Adrenal gland (tissue), 12 donors: ENCODE data around the gene CRYAB. TPM values are rescaled to one million over a fixed set of nuclear protein-coding genes. Genes with fewer than 3 reads are reported as not detected.

Experiments
- DNase-seq, 7 donors: peaks; one replicate each; pipeline ENCODE4 v3.0.0-alpha.2; 2019 to 2020
- H3K27ac ChIP-seq, 5 donors: fragments of 200-600 bp; sonication (generic) in 4 of 5; 1 replicate in 3 of 5; 2 replicates in 2 of 5; pipeline versions ENCODE4 v1.5.1 to v1.8.0; 2016 to 2020; ENCODE audit warnings: mild to moderate bottlenecking in 1 of 5
- H3K27me3 ChIP-seq: fragments of 200-600 bp; 2 replicates; pipeline ENCODE4 v1.8.0; 2021
- H3K36me3 ChIP-seq, 2 donors: fragments of 200-600 bp; replicated peaks in 1 of 2; 1 replicate in 1 of 2; 2 replicates in 1 of 2; pipeline versions ENCODE4 v1.5.1 to v1.8.0; 2018 to 2022
- H3K4me1 ChIP-seq, 2 donors: fragments of 200-600 bp; replicated peaks in 1 of 2; 1 replicate in 1 of 2; 2 replicates in 1 of 2; pipeline versions ENCODE4 v1.5.1 to v1.8.0; 2018 to 2021
- H3K4me3 ChIP-seq, 4 donors: fragments of 200-600 bp; sonication (generic) in 3 of 4; one replicate each; pipeline ENCODE4 v1.5.1; 2016 to 2018
- H3K9me3 ChIP-seq, 3 donors: fragments of 200-600 bp; sonication (generic) in 1 of 3; replicated peaks in 1 of 3; 1 replicate in 2 of 3; 2 replicates in 1 of 3; pipeline versions ENCODE4 v1.5.1 to v1.8.0; 2016 to 2021
- CTCF ChIP-seq, 6 experiments: fragments of 450-650 bp in 4 of 6; fragments of 200-600 bp in 2 of 6; sonication (generic) in 1 of 6; IDR thresholded peaks; 1 replicate in 5 of 6; 2 replicates in 1 of 6; pipeline versions ENCODE4 v1.5.1 to v1.8.0; 2016 to 2021; ENCODE audit warnings: antibody characterized with exemption in 6 of 6, mild to moderate bottlenecking in 2 of 6, moderate library complexity in 1 of 6
- POLR2A ChIP-seq, 2 donors: fragments of 450-650 bp; IDR thresholded peaks; one replicate each; pipeline ENCODE4 v1.6.1; 2017; ENCODE audit warnings: antibody characterized with exemption in 2 of 2, mild to moderate bottlenecking in 2 of 2, moderate library complexity in 1 of 2
- WGBS, 4 donors: extraction: QIAGEN DNeasy Blood & Tissue Kit in 2 of 4; methylation state at CpG; one replicate each; pipeline versions ENCODE4 v1.1.5 to v1.1.7; 2013 to 2017; 5-methylcytosine and 5-hydroxymethylcytosine counted together
- intact Hi-C, 2 donors: fragments of 100-400 bp; cut with DNase I; formaldehyde crosslinking; loops; one replicate each; pipeline versions ENCODE4 v1.14.1 to v1.15.0; 2022 to 2023
- polyA plus RNA-seq, 3 donors: library from polyadenylated mRNA; stranded (reverse); fragments of 200-250 nt in 2 of 3; fragments of 350-450 nt in 1 of 3; fragmentation: Illumina TruSeq in 1 of 3; extraction: RNeasy Lipid Tissue Mini Kit (QIAGEN cat#74804) in 1 of 3; gene quantifications; one replicate each; pipeline ENCODE4 v1.2.3, GENCODE V29; 2013 to 2014
- total RNA-seq, 9 donors: library from RNA; depleted of rRNA in 4 of 9; stranded (reverse); fragments of >200 nt in 4 of 9; fragments of 120-200 nt in 1 of 9; fragmentation: NEBNext Ultra II Directional in 1 of 9; extraction: Animal tissue kit (Norgen Biotek cat#: 25700) in 1 of 9; gene quantifications; one replicate each; pipeline versions ENCODE4 v1.1.0 to v1.2.4, GENCODE V29; 2013 to 2023
- donor health status: healthy with polysubstance abuse.
- donor health status: Bipolar disorder and iron deficiency.
- donor health status: DM: yes; HTN: yes; CAD: no.
- donor health status: DM: no; HTN: no; CAD: no.
- donor health status: DM: no; HTN: no; CAD: no.
- donor health status: DM: yes; HTN: yes; CAD: no.

Gene CRYAB
- total and polyA plus RNA-seq, 12 donors, result 6.8 to 108 (median 66.5) TPM

- WGBS, 4 donors, result 66 to 74% (median 70%) methylated on average over 7 of the region's 7 CpGs
- intact Hi-C loops, result loop anchor here in 1 of 2 donors (5.0 kb wide), 1 partner anchor 34 kb away; no protein-coding TSS in a partner anchor
- Histone ChIP-seq H3K4me3 (no peak overlapping the region), H3K9me3 (no peaks in the 10 kb centered on the region), H3K27me3 (no peaks in the 10 kb centered on the region), H3K36me3 (no peaks in the 10 kb centered on the region), H3K27ac (peak overlapping the region in 3 of 5 donors; percentile 68 to 91 (median 71)), H3K4me1 (peaks cover 38 to 54% of the 10 kb centered on the region in 2 donors)
- DNase-seq, result peak in 5 of 7 donors; percentile 33 to 70 (median 53)
- TF ChIP-seq POLR2A (IDR thresholded peaks at IDR 0.05), result peak in 1 of 2 donors; percentile 10
- no peak for TF ChIP-seq CTCF (IDR thresholded peaks at IDR 0.05)
These were observed 31.3 kb upstream of the CRYAB start for GRCh38 chr11:111942829-111943228.

GRCh38 chr11:111941963-111942362, 30.4 kb upstream of the CRYAB start:
- H3K36me3 ChIP-seq, result no peaks in the 10 kb centered on the region
- peaks cover 43 to 59% of the 10 kb centered on the region in 2 donors for H3K4me1 ChIP-seq
- no peak overlapping the region for H3K4me3 ChIP-seq
- WGBS, 4 donors, result 57 to 63% (median 59%) methylated on average over 5 of the region's 5 CpGs
- H3K27ac ChIP-seq, result peak overlapping the region in 4 of 5 donors; percentile 12 to 91 (median 70)
- H3K27me3 ChIP-seq, result no peaks in the 10 kb centered on the region
- TF ChIP-seq POLR2A (IDR thresholded peaks at IDR 0.05) (no peak), CTCF (IDR thresholded peaks at IDR 0.05) (no peak)
- intact Hi-C loops, result loop anchor here in 1 of 2 donors (5.0 kb wide), 1 partner anchor 35 kb away; no protein-coding TSS in a partner anchor
- H3K9me3 ChIP-seq, result no peaks in the 10 kb centered on the region
- peak; percentile 72 to 91 (median 80) for DNase-seq

GRCh38 chr11:111939836-111940604, 28.4 kb upstream of the CRYAB start:
- Histone ChIP-seq H3K4me3 (no peak overlapping the region), H3K9me3 (no peaks in the 10 kb centered on the region), H3K4me1 (peaks cover 59 to 66% of the 10 kb centered on the region in 2 donors), H3K27me3 (no peaks in the 10 kb centered on the region), H3K36me3 (no peaks in the 10 kb centered on the region), H3K27ac (peak overlapping the region in 4 of 5 donors; percentile 25 to 91 (median 90))
- WGBS, 4 donors, result 72 to 82% (median 74%) methylated on average over 4 of the region's 4 CpGs
- TF ChIP-seq CTCF (IDR thresholded peaks at IDR 0.05), result no peak
- TF ChIP-seq POLR2A (IDR thresholded peaks at IDR 0.05), result no peak
- DNase-seq, result no peak
- intact Hi-C loops, result loop anchor here (5.0 kb wide), 1 partner anchor 37 kb away; no protein-coding TSS in a partner anchor

- peaks cover 57 to 66% of the 10 kb centered on the region in 2 donors for H3K4me1 ChIP-seq
- H3K9me3 ChIP-seq, result no peaks in the 10 kb centered on the region
- no peaks in the 10 kb centered on the region for H3K27me3 ChIP-seq
- intact Hi-C loops, result loop anchor here in 1 of 2 donors (5.0 kb wide), 1 partner anchor 39 kb away; no protein-coding TSS in a partner anchor
- peak in 6 of 7 donors; percentile 34 to 77 (median 65) for DNase-seq
- peak overlapping the region in 1 of 4 donors; percentile 78 for H3K4me3 ChIP-seq
- 4 to 11% (median 10%) methylated on average over 7 of the region's 7 CpGs for WGBS, 4 donors
- H3K27ac ChIP-seq, result peak overlapping the region; percentile 25 to 91 (median 88)
- no peaks in the 10 kb centered on the region for H3K36me3 ChIP-seq
- TF ChIP-seq POLR2A (IDR thresholded peaks at IDR 0.05) (peak in 1 of 2 donors; percentile 78), CTCF (IDR thresholded peaks at IDR 0.05) (no peak)
These were observed 27.2 kb upstream of the CRYAB start for GRCh38 chr11:111938687-111939160.
